GM23338 (cell line): ENCODE measurements around the gene DNAJB13. TPM values are rescaled to one million over a fixed set of nuclear protein-coding genes. Genes with fewer than 3 reads are reported as not detected.

Experiments used
- ATAC-seq: fragments of 200-7000 bp; cut with Tn5 transposase; 3 replicates; pipeline ENCODE4 v1.9.1; 2020
- DNase-seq: peaks from one replicate; pipeline ENCODE4 v3.0.0-alpha.2; 2015; ENCODE audit warnings: low spot score
- H2AFZ ChIP-seq: fragments of 200-600 bp; sonication (generic); 2 replicates; pipeline ENCODE4 v1.8.0; 2016; ENCODE audit warnings: antibody characterized with exemption, mild to moderate bottlenecking, moderate library complexity
- H3F3A ChIP-seq: fragments of 200-600 bp; sonication (generic); replicated peaks from 2 replicates; pipeline ENCODE4 v1.8.0; 2017; ENCODE audit warnings: antibody characterized with exemption, mixed run types, low read depth
- H3K27ac ChIP-seq: fragments of 200-600 bp; sonication (generic); 2 replicates; pipeline ENCODE4 v1.6.1; 2016; ENCODE audit warnings: low read depth
- H3K27me3 ChIP-seq: fragments of 200-600 bp; sonication (generic); 2 replicates; pipeline ENCODE4 v1.8.0; 2016; ENCODE audit warnings: mild to moderate bottlenecking, mixed run types, moderate library complexity; ENCODE audit not compliant: insufficient read depth
- H3K36me3 ChIP-seq: fragments of 200-600 bp; sonication (generic); 2 replicates; pipeline ENCODE4 v1.8.0; 2016; ENCODE audit warnings: mild to moderate bottlenecking; ENCODE audit not compliant: insufficient read depth
- H3K4me1 ChIP-seq: fragments of 200-600 bp; sonication (generic); 2 replicates; pipeline ENCODE4 v1.8.0; 2016; ENCODE audit warnings: mild to moderate bottlenecking, moderate library complexity; ENCODE audit not compliant: insufficient read depth
- H3K4me2 ChIP-seq: fragments of 200-600 bp; sonication (generic); 2 replicates; pipeline ENCODE4 v1.7.1; 2017; ENCODE audit warnings: mixed run types
- H3K4me3 ChIP-seq: fragments of 200-600 bp; sonication (generic); 2 replicates; pipeline ENCODE4 v1.6.1; 2016; ENCODE audit warnings: mixed run types
- H3K79me2 ChIP-seq: fragments of 200-600 bp; sonication (generic); replicated peaks from 2 replicates; pipeline ENCODE4 v1.8.0; 2017; ENCODE audit warnings: mild to moderate bottlenecking; ENCODE audit not compliant: insufficient read depth
- H3K9me2 ChIP-seq: fragments of 200-600 bp; sonication (generic); 2 replicates; pipeline ENCODE4 v1.8.0; 2017; ENCODE audit not compliant: insufficient read depth
- H4K20me1 ChIP-seq: fragments of 200-600 bp; sonication (generic); replicated peaks from 2 replicates; pipeline ENCODE4 v1.8.0; 2017; ENCODE audit warnings: mild to moderate bottlenecking; ENCODE audit not compliant: insufficient read depth
- H3K27ac Mint-ChIP-seq: 2 replicates; pipeline ENCODE4 v1.8.0; 2020; ENCODE audit warnings: inconsistent platforms, mild to moderate bottlenecking, moderate library complexity, mixed read lengths
- H3K27me3 Mint-ChIP-seq: 3 replicates; pipeline ENCODE4 v1.8.0; 2022; ENCODE audit warnings: low read depth, mild to moderate bottlenecking, moderate library complexity, mixed read lengths, inconsistent platforms; ENCODE audit not compliant: insufficient read depth, poor library complexity
- H3K36me3 Mint-ChIP-seq: 3 replicates; pipeline ENCODE4 v1.8.0; 2021; ENCODE audit warnings: low read depth, mild to moderate bottlenecking, inconsistent platforms, moderate library complexity, mixed read lengths
- H3K4me1 Mint-ChIP-seq: 3 replicates; pipeline ENCODE4 v1.8.0; 2020; ENCODE audit warnings: mild to moderate bottlenecking, inconsistent platforms, mixed read lengths
- H3K4me3 Mint-ChIP-seq: 3 replicates; pipeline ENCODE4 v1.8.0; 2021; ENCODE audit warnings: moderate library complexity, mild to moderate bottlenecking, inconsistent platforms, mixed read lengths
- H3K9me3 Mint-ChIP-seq: 3 replicates; pipeline ENCODE4 v1.8.0; 2020; ENCODE audit warnings: moderate library complexity, mild to moderate bottlenecking, inconsistent platforms, mixed read lengths
- CREB1 ChIP-seq: fragments of 250-450 bp; sonication (Bioruptor Pico); IDR thresholded peaks from 2 replicates; pipeline ENCODE4 v1.5.0; 2020; ENCODE audit warnings: low read depth, mild to moderate bottlenecking, moderate library complexity
- EZH2 ChIP-seq: fragments of 200-600 bp; sonication (generic); IDR thresholded peaks from one replicate; pipeline ENCODE4 v1.8.0; 2017; ENCODE audit warnings: antibody characterized with exemption, mild to moderate bottlenecking, low read depth; ENCODE audit not compliant: unreplicated experiment
- EZH2phosphoT487 ChIP-seq: fragments of 200-600 bp; sonication (generic); IDR thresholded peaks from one replicate; pipeline ENCODE4 v1.8.1; 2018; ENCODE audit warnings: antibody characterized with exemption; ENCODE audit not compliant: unreplicated experiment
- JUNB ChIP-seq: IDR thresholded peaks from one replicate; pipeline ENCODE4 v1.6.1; 2016; ENCODE audit warnings: antibody characterized with exemption; ENCODE audit not compliant: unreplicated experiment
- POLR2AphosphoS5 ChIP-seq: IDR thresholded peaks from 2 replicates; pipeline ENCODE4 v1.6.1; 2016; ENCODE audit warnings: antibody characterized with exemption, low read depth
- STAT1 ChIP-seq: IDR thresholded peaks from one replicate; pipeline ENCODE4 v1.6.1; 2016; ENCODE audit warnings: antibody characterized with exemption; ENCODE audit not compliant: unreplicated experiment
- ZNF114 ChIP-seq: fragments of 250-450 bp; sonication (Bioruptor Pico); IDR thresholded peaks from 2 replicates; pipeline ENCODE4 v1.5.0; 2020; ENCODE audit warnings: mild to moderate bottlenecking, moderate library complexity
- ZNF462 ChIP-seq: fragments of 250-450 bp; sonication (Bioruptor Pico); IDR thresholded peaks from 2 replicates; pipeline ENCODE4 v1.5.0; 2020; ENCODE audit warnings: mild to moderate bottlenecking, moderate library complexity
- polyA plus RNA-seq: library from polyadenylated mRNA; unstranded; fragments of >200 nt; fragmentation: Nextera tagmentation; extraction: Ambion mirVana; gene quantifications from 2 replicates; pipeline ENCODE4 v1.2.1, GENCODE V29; 2016
- total RNA-seq: library from RNA; depleted of rRNA; stranded (reverse); fragments of >200 nt; shearing (Covaris generic); gene quantifications from 2 replicates; pipeline ENCODE4 v1.2.3, GENCODE V29; 2014

Gene DNAJB13
- total and polyA plus RNA-seq, 2 experiments from 2014 or later: 0.14 to 0.32 TPM

- Histone ChIP-seq H3K79me2 (no peaks in the 10 kb centered on the region), H3K36me3 (no peaks in the 10 kb centered on the region), H3K4me2 (no peak overlapping the region), H3F3A (no peaks in the 10 kb centered on the region), H4K20me1 (no peaks in the 10 kb centered on the region), H2AFZ (no peak overlapping the region), H3K27ac (no peak overlapping the region), H3K27me3 (no peaks in the 10 kb centered on the region), H3K4me3 (no peak overlapping the region), H3K9me2 (no peaks in the 10 kb centered on the region), H3K4me1 (peaks cover 3% of the 10 kb centered on the region; the same call in 1 of the 2 replicates)
- no peak overlapping the region for H3K27ac Mint-ChIP-seq
- TF ChIP-seq JUNB (no peak), EZH2phosphoT487 (no peak), ZNF462 (no peak), ZNF114 (CRISPR knock-in tag) (no peak), CREB1 (CRISPR knock-in tag) (no peak), POLR2AphosphoS5 (no peak), EZH2 (no peak), STAT1 (no peak)
- ATAC-seq: no peak
- peaks cover 3% of the 10 kb centered on the region; the same call in 2 of the 3 replicates for H3K9me3 Mint-ChIP-seq
- no peaks in the 10 kb centered on the region for H3K36me3 Mint-ChIP-seq
- no peak overlapping the region for H3K4me3 Mint-ChIP-seq
- peaks cover 10% of the 10 kb centered on the region for H3K27me3 Mint-ChIP-seq
- no peak for DNase-seq
- no peaks in the 10 kb centered on the region; the same call in 1 of the 3 replicates for H3K4me1 Mint-ChIP-seq
These were observed 971 bp downstream of the DNAJB13 start for GRCh38 chr11:73951797-73952196.
